ENCODE measurements around the gene CYP2B6. TPM values are rescaled to one million over a fixed set of nuclear protein-coding genes. Genes with fewer than 3 reads are reported as not detected.
A peak's percentile ranks its signal among the peaks of the same experiment; 100 is the strongest.

CYP2B6 gene
- total RNA-seq, 6 experiments from 2014 or later: 7.9 to 5,721 (median 385) TPM

DNA sequence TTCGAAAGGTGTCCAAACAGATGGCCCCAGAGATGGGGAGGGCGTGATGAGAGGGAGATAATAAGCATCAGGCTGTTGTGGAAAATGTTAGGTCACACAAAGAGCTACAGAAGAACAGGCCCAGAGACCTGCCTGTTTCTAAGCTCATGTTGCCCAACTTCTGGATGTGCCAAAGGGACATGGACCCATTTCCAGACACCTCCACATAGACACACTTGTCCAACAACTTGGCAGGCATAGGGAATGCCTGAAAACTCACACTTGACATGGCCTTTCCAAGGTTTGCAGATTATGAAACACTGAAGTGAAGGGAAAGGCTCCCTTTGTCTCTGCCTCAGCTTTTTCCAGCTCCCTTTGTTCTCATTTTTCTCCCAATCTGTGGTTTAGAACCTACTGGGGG lies 43.5 kb upstream of the CYP2B6 start:
- H3K27me3 ChIP-seq: no peaks in the 10 kb centered on the region
- peak in 1 of 3 donors; percentile 72 for DNase-seq
- peak in 3 of 4 donors; percentile 22 to 64 (median 36) for ATAC-seq

DNA sequence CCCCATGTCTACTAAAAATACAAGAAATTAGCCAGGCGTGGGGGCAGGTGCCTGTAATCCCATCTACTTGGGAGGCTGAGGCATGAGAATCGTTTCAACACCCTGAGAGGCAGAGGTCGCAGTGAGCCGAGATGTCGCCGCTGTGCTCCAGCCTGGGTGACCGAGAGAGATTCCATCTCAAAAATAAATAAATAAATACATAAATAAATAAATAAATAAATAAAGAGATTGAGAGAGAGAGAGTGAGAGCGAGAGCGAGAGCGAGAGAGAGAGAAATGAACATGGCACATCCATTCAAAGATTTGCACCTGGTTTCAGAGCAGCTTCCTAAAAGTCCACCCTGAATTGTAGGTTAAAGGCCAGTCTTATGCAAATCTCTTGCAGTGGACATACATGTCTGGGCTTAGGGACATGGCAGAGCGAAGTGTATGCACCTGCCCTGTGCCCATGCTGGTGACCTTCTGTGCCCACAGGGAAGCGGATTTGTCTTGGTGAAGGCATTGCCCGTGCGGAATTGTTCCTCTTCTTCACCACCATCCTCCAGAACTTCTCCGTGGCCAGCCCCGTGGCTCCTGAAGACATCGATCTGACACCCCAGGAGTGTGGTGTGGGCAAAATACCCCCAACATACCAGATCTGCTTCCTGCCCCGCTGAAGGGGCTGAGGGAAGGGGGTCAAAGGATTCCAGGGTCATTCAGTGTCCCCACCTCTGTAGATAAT lies 42.3 kb upstream of the CYP2B6 start:
- H3K4me1 ChIP-seq: peaks cover 0 to 18% (median 0%) of the 10 kb centered on the region in 4 donors
- 96% methylated on average over 17 of the region's 18 CpGs for WGBS (ENCODE audit: insufficient coverage, low coverage, low lambda C conversion rate, missing lambda C conversion rate)
- TF ChIP-seq, protein P1, sequence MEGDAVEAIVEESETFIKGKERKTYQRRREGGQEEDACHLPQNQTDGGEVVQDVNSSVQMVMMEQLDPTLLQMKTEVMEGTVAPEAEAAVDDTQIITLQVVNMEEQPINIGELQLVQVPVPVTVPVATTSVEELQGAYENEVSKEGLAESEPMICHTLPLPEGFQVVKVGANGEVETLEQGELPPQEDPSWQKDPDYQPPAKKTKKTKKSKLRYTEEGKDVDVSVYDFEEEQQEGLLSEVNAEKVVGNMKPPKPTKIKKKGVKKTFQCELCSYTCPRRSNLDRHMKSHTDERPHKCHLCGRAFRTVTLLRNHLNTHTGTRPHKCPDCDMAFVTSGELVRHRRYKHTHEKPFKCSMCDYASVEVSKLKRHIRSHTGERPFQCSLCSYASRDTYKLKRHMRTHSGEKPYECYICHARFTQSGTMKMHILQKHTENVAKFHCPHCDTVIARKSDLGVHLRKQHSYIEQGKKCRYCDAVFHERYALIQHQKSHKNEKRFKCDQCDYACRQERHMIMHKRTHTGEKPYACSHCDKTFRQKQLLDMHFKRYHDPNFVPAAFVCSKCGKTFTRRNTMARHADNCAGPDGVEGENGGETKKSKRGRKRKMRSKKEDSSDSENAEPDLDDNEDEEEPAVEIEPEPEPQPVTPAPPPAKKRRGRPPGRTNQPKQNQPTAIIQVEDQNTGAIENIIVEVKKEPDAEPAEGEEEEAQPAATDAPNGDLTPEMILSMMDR (IDR thresholded peaks at IDR 0.05): no peak
- TF ChIP-seq POLR2A (IDR thresholded peaks at IDR 0.05): no peak

More for the DNA sequence above, 43.5 kb upstream of the CYP2B6 start:
- intact Hi-C loops (cut with DNase I): no loop called here
- peak overlapping the region in 1 of 3 donors; percentile 60 for H3K27ac ChIP-seq
- H3K4me1 ChIP-seq: peaks cover 0 to 18% (median 0%) of the 10 kb centered on the region in 4 donors
- no peaks in the 10 kb centered on the region for H3K9me3 ChIP-seq
- no peak overlapping the region for H3K4me3 ChIP-seq
- peaks cover 0 to 12% (median 0%) of the 10 kb centered on the region in 4 donors for H3K36me3 ChIP-seq
- no peak for TF ChIP-seq POLR2A (IDR thresholded peaks at IDR 0.05)
- TF ChIP-seq, protein P1 (IDR thresholded peaks at IDR 0.05): no peak
- 65% methylated on average over 2 of the region's 2 CpGs for WGBS (ENCODE audit: insufficient coverage, low coverage, low lambda C conversion rate, missing lambda C conversion rate)

DNA sequence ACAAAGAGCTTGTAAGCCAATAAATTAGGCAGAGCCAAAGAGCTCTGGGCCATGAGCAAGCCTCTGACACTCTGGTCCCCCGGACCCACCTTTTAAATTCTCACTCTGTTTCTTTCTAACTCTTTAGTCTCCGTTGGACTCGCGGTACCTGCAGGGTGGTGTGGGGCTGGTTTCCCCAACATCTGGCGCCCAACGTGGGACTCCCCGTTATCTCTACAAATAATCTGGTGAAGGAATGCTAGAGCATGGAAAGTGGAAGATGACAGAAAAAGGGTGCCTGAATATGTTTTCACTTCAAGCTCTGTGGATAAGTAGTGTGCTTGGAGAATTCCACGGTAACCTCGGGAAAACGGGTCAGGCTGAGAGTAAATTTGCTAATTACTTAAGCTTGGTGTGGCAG lies 36.5 kb upstream of the CYP2B6 start:
- no peak for TF ChIP-seq POLR2A (IDR thresholded peaks at IDR 0.05)
- TF ChIP-seq, protein P1 (IDR thresholded peaks at IDR 0.05): no peak
- Histone ChIP-seq H3K27ac (no peak overlapping the region), H3K4me3 (no peak overlapping the region), H3K4me1 (no peaks in the 10 kb centered on the region), H3K9me3 (peaks cover 0 to 13% (median 0%) of the 10 kb centered on the region in 4 donors), H3K36me3 (no peaks in the 10 kb centered on the region), H3K27me3 (no peaks in the 10 kb centered on the region)
- intact Hi-C loops (cut with DNase I): no loop called here
- no peak for ATAC-seq
- DNase-seq: no peak
- 81% methylated on average over 10 of the region's 10 CpGs for WGBS (ENCODE audit: insufficient coverage, low coverage, low lambda C conversion rate, missing lambda C conversion rate)

More for the DNA sequence above, 42.3 kb upstream of the CYP2B6 start:
- Histone ChIP-seq H3K4me3 (no peak overlapping the region), H3K27me3 (no peaks in the 10 kb centered on the region), H3K36me3 (peaks cover 0 to 12% (median 0%) of the 10 kb centered on the region in 4 donors), H3K27ac (no peak overlapping the region), H3K9me3 (peaks cover 0 to 1% (median 0%) of the 10 kb centered on the region in 4 donors)
- ATAC-seq (peak in 1 of 4 donors; percentile 16), DNase-seq (peak in 1 of 3 donors; percentile 53)
- intact Hi-C loops (cut with DNase I): no loop called here

DNA sequence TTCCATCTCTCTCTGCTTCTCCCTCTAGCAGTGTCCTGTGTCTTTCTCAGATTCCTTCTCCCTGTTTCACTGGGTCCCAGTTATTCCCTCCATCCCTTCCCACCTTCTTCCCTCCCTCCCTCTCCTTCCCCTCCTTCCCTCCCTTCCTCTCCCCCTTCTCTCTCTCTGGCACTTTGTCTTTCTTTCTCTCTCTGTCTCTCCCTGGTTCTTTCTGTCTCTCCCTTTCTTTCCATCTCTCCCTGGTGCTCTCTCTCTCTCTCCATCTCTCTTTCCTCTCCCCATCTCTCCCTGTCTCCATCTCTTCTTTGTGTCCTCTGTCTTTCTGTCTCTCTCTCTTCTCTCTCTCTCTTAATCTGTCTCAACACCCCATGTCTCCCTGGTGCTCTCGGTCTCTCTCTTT lies 31.7 kb upstream of the CYP2B6 start:
- Histone ChIP-seq H3K27me3 (no peaks in the 10 kb centered on the region), H3K4me1 (no peaks in the 10 kb centered on the region), H3K36me3 (no peaks in the 10 kb centered on the region), H3K4me3 (no peak overlapping the region), H3K9me3 (peaks cover 0 to 5% (median 0%) of the 10 kb centered on the region in 4 donors), H3K27ac (no peak overlapping the region)
- intact Hi-C loops (cut with DNase I): no loop called here
- DNase-seq: no peak
- TF ChIP-seq, protein P1 (IDR thresholded peaks at IDR 0.05): no peak
- no peak for TF ChIP-seq POLR2A (IDR thresholded peaks at IDR 0.05)
- no peak for ATAC-seq
- WGBS (ENCODE audit: insufficient coverage, low coverage, low lambda C conversion rate, missing lambda C conversion rate): 75% methylated on average over 1 of the region's 1 CpG
